ENCODE results near the gene LIN7B.

- TF ChIP-seq REST (IDR thresholded peaks at IDR 0.05; ENCODE audit: low read depth, low read length): no peak
- TF ChIP-seq CTCF (IDR thresholded peaks at IDR 0.05): no peak
- no peak for TF ChIP-seq POLR2AphosphoS5 (IDR thresholded peaks at IDR 0.05; ENCODE audit: low read depth, low read length)
- no peak for TF ChIP-seq IRF3 (IDR thresholded peaks at IDR 0.05; ENCODE audit: low read depth, low read length)
- TF ChIP-seq JUND (IDR thresholded peaks at IDR 0.05): no peak
- no peak for TF ChIP-seq EP300 (IDR thresholded peaks at IDR 0.05; ENCODE audit: borderline replicate concordance in 1 of 2, low read depth in 1 of 2, low read length in 1 of 2)
- TF ChIP-seq MAX (IDR thresholded peaks at IDR 0.05; ENCODE audit: low read depth): no peak
- no peak for TF ChIP-seq ZBTB33 (IDR thresholded peaks at IDR 0.05; ENCODE audit: borderline replicate concordance, low read depth)
- TF ChIP-seq RAD21 (IDR thresholded peaks at IDR 0.05; ENCODE audit: low read length): no peak
- TF ChIP-seq YY1 (IDR thresholded peaks at IDR 0.05; ENCODE audit: low read depth): no peak
- no peak for TF ChIP-seq TAF1 (IDR thresholded peaks at IDR 0.05; ENCODE audit: borderline replicate concordance, low read depth, low read length)
Observed at GRCh38 chr19:49135686-49136085, 21.5 kb downstream of the LIN7B start.
